ENCODE results near the gene CASS4.

DNA sequence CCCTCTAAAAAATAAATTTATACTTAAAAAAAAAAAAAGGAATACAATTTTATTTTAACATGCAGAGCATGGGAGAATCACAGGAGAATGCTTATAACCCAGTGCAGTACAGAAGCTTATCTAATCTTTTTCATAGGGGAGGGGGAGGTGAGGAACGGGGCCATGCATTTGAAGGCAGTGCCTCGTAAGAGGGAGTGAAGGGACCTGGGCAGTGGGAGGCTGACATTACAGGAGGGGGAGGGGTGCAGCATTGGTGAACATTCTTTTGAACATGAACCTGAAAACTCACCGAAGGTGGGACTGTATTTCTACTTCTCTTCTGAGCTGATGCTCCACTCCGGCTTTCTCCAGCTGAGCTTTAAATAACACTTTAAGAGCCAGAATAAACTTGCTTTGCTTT is 29.4 kb upstream of the CASS4 start:
- TF ChIP-seq EP300 (IDR thresholded peaks at IDR 0.05) (no peak), CTCF (IDR thresholded peaks at IDR 0.05) (no peak)

All from ovary (tissue), 3 donors.